HepG2 (cell line): ENCODE data around the gene S1PR5. TPM values are rescaled to one million over a fixed set of nuclear protein-coding genes. Genes with fewer than 3 reads are reported as not detected.

Experiments used
- E2F1 ChIP-seq: sonication (generic); formaldehyde crosslinking; IDR thresholded peaks from 2 replicates; pipeline ENCODE4 v1.5.0; 2020; ENCODE audit warnings: missing genetic modification reagents
- MEIS1 ChIP-seq: sonication (generic); formaldehyde crosslinking; IDR thresholded peaks from 2 replicates; pipeline ENCODE4 v1.9.0; 2021; ENCODE audit warnings: mild to moderate bottlenecking, missing genetic modification reagents, moderate library complexity, borderline replicate concordance
- MLXIP ChIP-seq: sonication (generic); formaldehyde crosslinking; IDR thresholded peaks from 2 replicates; pipeline ENCODE4 v1.9.0; 2021; ENCODE audit warnings: missing genetic modification reagents, borderline replicate concordance
- MXD1 ChIP-seq: sonication (generic); formaldehyde crosslinking; IDR thresholded peaks from 2 replicates; pipeline ENCODE4 v1.4.0; 2020; ENCODE audit warnings: mild to moderate bottlenecking, missing genetic modification reagents
- TEAD2 ChIP-seq: sonication (generic); formaldehyde crosslinking; IDR thresholded peaks from 2 replicates; pipeline ENCODE4 v1.9.0; 2021; ENCODE audit warnings: missing genetic modification reagents
- ZBTB10 ChIP-seq: sonication (generic); formaldehyde crosslinking; IDR thresholded peaks from 2 replicates; pipeline ENCODE4 v1.4.0; 2020; ENCODE audit warnings: missing genetic modification reagents, borderline replicate concordance
- ZBTB42 ChIP-seq: sonication (generic); formaldehyde crosslinking; IDR thresholded peaks from 2 replicates; pipeline ENCODE4 v1.5.0; 2020; ENCODE audit warnings: mild to moderate bottlenecking, missing genetic modification reagents
- ZNF549 ChIP-seq: sonication (generic); formaldehyde crosslinking; IDR thresholded peaks from 2 replicates; pipeline ENCODE4 v1.5.0; 2020; ENCODE audit warnings: missing genetic modification reagents
- polyA plus RNA-seq, 8 experiments: library from polyadenylated mRNA; depleted of rRNA in 3 of 8; stranded (reverse) in 7 of 8; unstranded in 1 of 8; fragments of >200 nt; fragmentation: Illumina TruSeq in 4 of 8; extraction: Trizol in 4 of 8; gene quantifications; 2 replicates each; pipeline versions ENCODE4 v1.2.1 to v1.2.3, GENCODE V29; 2011 to 2016; ENCODE audit warnings: low read depth in 4 of 8, missing spikeins in 1 of 8, mixed read lengths in 1 of 8; ENCODE audit not compliant: insufficient read depth in 1 of 8
- total RNA-seq, 5 experiments: library from RNA; depleted of rRNA; stranded (reverse); fragments of >200 nt; fragmentation: Illumina TruSeq; extraction: Trizol; gene quantifications; 2 replicates each; pipeline ENCODE4 v1.2.3, GENCODE V29; 2016; ENCODE audit warnings: low read depth in 1 of 5
- TF ChIP-seq, protein P1 (sequence below): IDR thresholded peaks from 2 replicates; pipeline ENCODE4 v1.6.1; 2016; ENCODE audit warnings: missing compliant biosample characterization, missing genetic modification reagents, borderline replicate concordance
- TF ChIP-seq, protein P2 (sequence below): sonication (generic); formaldehyde crosslinking; IDR thresholded peaks from 2 replicates; pipeline ENCODE4 v1.5.1; 2020; ENCODE audit warnings: missing genetic modification reagents, mild to moderate bottlenecking, borderline replicate concordance
- TF ChIP-seq, protein P3 (sequence below): sonication (generic); formaldehyde crosslinking; IDR thresholded peaks from 2 replicates; pipeline ENCODE4; 2020; ENCODE audit warnings: missing genetic modification reagents, mild to moderate bottlenecking, borderline replicate concordance
- TF ChIP-seq, protein P4 (sequence below): sonication (generic); formaldehyde crosslinking; IDR thresholded peaks from 2 replicates; pipeline ENCODE4 v1.8.0; 2022; ENCODE audit warnings: missing genetic modification reagents, low read depth, mild to moderate bottlenecking, borderline replicate concordance

The S1PR5 gene
- total and polyA plus RNA-seq, 2 of the 13 experiments (the other 11 are each of a cell fraction or from before 2014, with no cell fraction given) = 0.04 TPM; not detected in 1

GRCh38 chr19:10502524-10503001 is 14.7 kb downstream of the S1PR5 start (continued):
- TF ChIP-seq, protein P1, sequence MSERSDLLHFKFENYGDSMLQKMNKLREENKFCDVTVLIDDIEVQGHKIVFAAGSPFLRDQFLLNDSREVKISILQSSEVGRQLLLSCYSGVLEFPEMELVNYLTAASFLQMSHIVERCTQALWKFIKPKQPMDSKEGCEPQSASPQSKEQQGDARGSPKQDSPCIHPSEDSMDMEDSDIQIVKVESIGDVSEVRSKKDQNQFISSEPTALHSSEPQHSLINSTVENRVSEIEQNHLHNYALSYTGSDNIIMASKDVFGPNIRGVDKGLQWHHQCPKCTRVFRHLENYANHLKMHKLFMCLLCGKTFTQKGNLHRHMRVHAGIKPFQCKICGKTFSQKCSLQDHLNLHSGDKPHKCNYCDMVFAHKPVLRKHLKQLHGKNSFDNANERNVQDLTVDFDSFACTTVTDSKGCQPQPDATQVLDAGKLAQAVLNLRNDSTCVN (CRISPR knock-in tag) = peak; percentile 29; the same call in 1 of the 2 replicates
- TF ChIP-seq ZBTB10 (CRISPR knock-in tag) (no peak; the same call in 1 of the 2 replicates), MEIS1 (CRISPR knock-in tag) (no peak), ZNF549 (CRISPR knock-in tag) (no peak), MLXIP (peak; percentile 45; the same call in 1 of the 2 replicates), TEAD2 (CRISPR knock-in tag) (0 out of 2 replicates have a peak, but pooled peaks have one; percentile 3), ZBTB42 (CRISPR knock-in tag) (0 out of 2 replicates have a peak, but pooled peaks have one; percentile 10), E2F1 (CRISPR knock-in tag) (no peak), MXD1 (CRISPR knock-in tag) (peak; percentile 70; the same call in 1 of the 2 replicates)
- TF ChIP-seq, protein P2, sequence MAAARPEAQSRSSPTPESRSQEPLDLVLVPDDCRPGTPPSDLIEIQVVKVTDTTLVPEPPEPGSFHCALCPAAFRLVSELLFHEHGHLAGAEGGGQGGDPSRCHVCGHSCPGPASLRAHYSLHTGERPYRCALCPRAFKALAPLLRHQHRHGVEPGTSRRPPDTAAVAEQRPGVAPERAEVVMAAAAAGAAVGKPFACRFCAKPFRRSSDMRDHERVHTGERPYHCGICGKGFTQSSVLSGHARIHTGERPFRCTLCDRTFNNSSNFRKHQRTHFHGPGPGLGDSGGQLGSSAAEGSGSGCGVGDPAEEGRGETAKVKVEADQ (CRISPR knock-in tag) = peak; percentile 65; the same call in 1 of the 2 replicates
- TF ChIP-seq, protein P3, sequence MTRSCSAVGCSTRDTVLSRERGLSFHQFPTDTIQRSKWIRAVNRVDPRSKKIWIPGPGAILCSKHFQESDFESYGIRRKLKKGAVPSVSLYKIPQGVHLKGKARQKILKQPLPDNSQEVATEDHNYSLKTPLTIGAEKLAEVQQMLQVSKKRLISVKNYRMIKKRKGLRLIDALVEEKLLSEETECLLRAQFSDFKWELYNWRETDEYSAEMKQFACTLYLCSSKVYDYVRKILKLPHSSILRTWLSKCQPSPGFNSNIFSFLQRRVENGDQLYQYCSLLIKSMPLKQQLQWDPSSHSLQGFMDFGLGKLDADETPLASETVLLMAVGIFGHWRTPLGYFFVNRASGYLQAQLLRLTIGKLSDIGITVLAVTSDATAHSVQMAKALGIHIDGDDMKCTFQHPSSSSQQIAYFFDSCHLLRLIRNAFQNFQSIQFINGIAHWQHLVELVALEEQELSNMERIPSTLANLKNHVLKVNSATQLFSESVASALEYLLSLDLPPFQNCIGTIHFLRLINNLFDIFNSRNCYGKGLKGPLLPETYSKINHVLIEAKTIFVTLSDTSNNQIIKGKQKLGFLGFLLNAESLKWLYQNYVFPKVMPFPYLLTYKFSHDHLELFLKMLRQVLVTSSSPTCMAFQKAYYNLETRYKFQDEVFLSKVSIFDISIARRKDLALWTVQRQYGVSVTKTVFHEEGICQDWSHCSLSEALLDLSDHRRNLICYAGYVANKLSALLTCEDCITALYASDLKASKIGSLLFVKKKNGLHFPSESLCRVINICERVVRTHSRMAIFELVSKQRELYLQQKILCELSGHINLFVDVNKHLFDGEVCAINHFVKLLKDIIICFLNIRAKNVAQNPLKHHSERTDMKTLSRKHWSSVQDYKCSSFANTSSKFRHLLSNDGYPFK (CRISPR knock-in tag) = no peak
- TF ChIP-seq, protein P4, sequence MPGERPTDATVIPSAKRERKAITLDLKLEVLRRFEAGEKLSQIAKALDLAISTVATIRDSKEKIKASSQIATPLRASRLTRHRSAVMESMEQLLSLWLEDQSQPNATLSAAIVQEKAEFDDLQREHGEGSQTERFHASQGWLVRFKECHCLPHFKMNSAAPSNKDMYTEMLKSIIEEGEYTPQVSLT (CRISPR knock-in tag) = no peak
